Glomerular visceral epithelial cell (primary cell): ENCODE data around the gene OVCH1.
A peak's percentile ranks its signal among the peaks of the same experiment; 100 is the strongest.
"Not testable (repeated sequence)": the region's sequence is repeated elsewhere in the genome, so short reads cannot be mapped to it uniquely, and the experiment has no call there.

ENCODE experiments used
- DNase-seq: peaks from one replicate; pipeline ENCODE4 v3.0.0-alpha.2; 2016; ENCODE audit errors: extremely low spot score

Gene OVCH1

DNA sequence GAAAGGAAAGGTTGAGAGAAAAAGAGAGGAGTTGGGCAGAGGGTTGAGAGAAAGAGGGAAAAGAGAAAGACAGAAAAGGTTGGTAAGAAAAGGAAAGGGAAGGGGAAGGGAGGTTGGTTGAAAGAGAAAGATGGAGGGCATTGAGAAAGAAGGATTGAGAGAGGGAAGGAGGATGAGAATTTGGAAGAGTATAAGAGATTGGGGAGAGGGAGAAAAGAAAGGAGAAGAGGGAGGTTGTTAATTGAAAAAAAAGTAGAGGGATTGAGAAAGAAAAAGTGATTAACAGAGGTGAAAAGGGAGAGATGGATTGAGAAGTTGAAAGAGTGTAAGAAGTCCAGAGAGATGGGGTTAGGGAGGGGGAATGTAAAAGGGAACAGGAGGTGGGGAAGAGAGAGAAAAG, 95.0 kb downstream of the OVCH1 start:
- DNase-seq = no peak

DNA sequence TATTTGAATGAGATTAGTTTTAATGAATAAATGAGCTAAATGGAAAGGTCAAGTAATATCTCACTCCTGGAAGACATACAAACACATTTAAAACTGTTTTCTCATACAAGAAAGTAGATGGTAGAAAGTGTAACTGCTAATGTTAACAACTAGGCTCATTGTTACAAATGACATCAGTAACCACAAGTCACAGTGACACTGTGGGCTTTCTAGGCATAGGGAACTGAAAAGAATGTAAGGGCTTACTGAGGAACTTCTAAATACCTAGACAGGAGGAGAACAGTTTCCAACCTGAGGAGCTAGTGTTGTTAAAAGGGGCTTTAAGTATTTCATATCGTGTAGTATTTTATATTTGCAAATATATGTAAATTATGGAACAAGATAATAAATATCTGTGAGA, 99.0 kb downstream of the OVCH1 start:
- no peak for DNase-seq

GRCh38 chr12:29396774-29397173, 100.7 kb downstream of the OVCH1 start:
- DNase-seq = no peak

- DNase-seq = no peak
Observed at GRCh38 chr12:29395356-29395755, 102.1 kb downstream of the OVCH1 start.

- not testable (repeated sequence) for DNase-seq
Observed at GRCh38 chr12:29390419-29390818, 107.1 kb downstream of the OVCH1 start.

DNA sequence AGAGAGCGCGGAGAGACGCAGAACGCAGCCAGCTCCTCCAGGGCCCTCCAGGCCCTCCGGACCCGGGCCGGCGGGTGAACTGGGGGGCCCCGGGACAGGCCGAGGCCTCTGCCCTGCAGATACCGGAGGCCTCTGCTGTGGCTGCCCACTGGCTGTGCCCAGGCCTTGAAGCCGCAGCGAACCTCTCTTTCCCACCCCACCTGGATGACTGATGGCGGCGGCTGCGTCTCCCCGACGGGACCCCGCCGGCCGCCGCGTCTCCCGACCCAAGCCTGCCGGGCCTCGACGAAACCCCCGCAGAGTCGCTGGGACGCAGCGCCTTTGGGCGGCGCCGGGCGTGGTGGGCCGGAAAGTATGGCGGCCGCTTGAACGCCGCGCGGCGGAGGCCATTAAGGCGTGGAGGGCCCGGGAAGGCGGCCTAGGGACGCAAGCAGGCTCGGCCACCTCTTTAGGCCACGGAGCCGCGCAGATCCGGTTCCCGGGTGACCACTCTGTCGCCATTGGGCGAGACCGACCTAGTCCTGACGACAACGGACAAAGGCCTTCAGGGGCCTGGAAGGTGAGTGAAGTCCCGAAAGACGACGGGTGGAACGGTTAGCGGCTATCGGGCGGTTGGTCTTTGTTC, 108.1 kb downstream of the OVCH1 start:
- DNase-seq = no peak

GRCh38 chr12:29386084-29386680, 111.3 kb downstream of the OVCH1 start:
- DNase-seq = not testable (repeated sequence)

GRCh38 chr12:29385194-29385593, 112.3 kb downstream of the OVCH1 start:
- DNase-seq = not testable (repeated sequence)

DNA sequence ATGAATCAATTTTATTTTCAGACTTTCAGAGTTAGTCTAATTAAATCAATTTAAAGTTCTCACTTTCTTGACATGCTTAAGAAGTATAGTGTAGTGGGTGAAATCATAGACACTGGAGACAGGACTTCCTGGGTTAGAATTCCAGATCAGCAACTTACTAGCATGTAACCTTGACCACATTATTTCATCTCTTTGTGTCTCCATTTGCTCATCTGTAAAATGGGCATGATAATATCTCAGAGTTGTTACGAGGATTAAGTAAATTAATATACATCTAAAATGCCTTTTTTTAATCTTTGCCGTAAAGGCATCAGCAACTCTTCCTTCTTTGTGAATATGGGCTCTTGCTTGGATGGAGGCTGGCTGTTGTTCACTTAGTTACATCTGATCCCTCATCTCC, 115.2 kb downstream of the OVCH1 start:
- DNase-seq = no peak

DNA sequence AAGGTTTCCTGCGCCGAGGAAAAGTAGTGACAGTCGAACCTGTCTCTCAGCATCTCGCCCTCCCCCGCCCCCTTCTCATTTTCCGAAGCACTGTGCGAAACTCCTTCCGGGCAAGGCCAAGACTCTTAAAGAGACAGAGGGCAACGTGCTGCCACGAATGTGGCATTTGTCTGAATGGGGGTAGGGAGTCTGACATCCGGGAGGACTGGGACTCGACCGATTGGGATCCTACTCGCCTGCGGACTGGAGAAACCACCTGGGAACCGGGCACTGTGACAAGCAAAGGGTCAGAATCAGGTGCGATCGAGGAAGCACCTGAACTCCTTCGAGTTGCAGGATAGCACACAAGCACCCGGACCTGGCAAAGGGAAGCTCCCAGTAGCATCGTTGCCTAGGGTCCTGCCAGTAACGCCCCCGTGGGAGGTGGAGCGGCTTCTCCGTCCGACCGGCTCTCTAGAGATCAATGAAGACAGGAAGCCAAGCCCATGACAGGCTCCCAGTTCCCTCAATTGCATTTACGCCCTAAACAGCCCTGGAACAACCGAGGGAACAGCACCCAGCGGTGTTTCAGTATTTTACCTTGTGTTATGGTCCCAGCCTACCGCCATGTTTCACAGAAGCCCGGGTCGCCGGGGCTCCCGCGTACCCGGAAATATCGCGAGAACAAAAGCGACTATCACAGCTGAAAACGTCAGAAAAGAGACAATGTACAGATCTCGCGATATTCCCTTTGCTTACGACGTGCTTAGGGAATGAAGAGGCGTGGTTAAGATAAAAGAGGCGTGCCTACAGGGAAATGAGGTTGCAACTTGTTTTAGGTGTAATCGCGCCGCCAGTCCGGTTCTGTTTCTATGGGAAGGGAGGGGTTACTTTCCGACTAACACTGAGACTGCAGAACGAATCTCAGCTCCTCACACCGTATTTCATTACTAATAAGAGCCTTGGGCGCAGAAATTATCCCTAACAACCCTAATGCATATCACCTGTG, 116.7 kb downstream of the OVCH1 start, which contains the start of gene ERGIC2:
TSS of gene ERGIC2 (minus strand) at position 637 of the 988 bp plus-strand sequence. CDS start 9,539 bp downstream, outside the sequence.
- peak; percentile 98 for DNase-seq
